HG03097 (cell line): ENCODE data around the gene SYNRG.
A peak's percentile ranks its signal among the peaks of the same experiment; 100 is the strongest.

Source experiments
- ATAC-seq: cut with Tn5 transposase; IDR thresholded peaks from one replicate; pipeline ENCODE4 v1.9.1; 2021; ENCODE audit not compliant: unreplicated experiment, low FRiP score

The SYNRG gene

DNA sequence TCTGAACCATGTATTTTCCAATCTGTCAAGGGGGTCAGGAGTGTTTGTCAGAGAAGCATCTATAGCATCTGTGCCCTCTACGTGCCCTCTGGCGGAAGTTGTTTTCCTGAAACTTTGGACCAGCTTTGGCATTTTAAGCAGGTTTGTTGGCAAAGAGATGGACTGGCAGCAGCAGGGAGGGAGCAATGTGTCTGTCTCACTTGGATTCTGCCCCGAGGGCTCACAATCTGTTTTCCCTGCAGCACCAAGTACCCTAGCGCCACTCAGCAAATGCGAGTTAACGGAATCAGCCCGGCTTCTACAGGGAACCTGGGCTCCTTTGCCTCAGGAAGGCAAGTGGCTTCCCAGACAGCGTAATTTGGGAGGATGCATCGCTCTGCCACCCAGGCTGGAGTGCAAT is 102.1 kb downstream of the SYNRG start:
- no peak for ATAC-seq

DNA sequence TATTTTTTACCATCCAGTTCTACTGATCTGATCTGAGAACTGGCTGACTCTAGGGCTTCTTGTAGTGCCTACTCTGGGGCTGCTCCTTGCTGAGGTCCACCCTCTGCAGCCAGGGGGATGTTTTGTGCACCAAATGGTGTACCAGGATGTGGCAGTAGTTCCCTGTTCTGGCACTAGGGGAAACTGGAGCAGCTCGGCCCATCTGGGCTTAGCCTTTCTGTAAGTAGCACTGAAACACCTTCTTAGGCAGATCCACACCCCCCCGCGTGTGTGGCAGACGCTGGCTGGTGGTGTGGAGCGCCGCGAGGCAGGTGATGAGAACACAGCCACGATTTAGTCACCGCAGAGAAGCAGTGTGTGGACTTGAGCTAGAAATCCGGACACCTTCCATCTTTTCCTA is 102.5 kb downstream of the SYNRG start:
- ATAC-seq = no peak

DNA sequence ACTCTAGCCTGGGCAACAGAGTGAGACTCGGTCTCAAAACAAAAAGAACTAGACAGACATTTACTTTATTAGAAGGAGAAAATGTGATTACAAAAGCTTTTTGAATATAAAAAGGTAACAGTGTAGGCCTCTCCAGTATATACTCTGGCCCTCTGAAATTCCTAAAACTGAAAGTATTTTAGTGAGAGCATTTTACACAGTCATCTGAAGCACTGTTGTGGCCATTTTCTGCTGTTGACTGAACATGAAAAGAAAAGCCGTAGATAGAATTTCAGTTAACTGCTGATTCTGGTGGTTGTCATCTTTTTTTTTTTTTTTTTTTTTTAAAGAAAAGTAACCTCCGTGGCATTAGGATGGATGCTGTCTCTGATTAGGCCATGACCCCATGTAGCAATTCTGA is 103.9 kb downstream of the SYNRG start:
- no peak for ATAC-seq

DNA sequence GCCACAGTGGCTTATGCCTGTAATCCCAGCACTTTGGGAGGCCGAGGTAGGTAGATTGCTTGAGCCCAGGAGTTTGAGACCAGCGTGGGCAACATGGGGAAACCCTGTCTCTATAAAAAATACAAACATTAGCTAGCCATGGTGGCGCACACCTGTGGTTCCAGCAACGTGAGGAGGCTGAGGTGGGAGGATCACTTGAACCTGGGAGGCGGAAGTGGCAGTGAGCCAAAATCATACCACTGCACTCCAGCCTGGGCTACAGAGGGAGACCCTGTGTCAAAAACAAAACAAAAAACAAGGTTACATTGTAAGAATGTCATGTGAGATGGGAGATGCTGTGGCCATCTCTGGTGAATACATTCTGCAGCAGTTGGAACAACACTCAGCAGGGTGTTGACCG is 106.1 kb downstream of the SYNRG start:
- no peak for ATAC-seq

DNA sequence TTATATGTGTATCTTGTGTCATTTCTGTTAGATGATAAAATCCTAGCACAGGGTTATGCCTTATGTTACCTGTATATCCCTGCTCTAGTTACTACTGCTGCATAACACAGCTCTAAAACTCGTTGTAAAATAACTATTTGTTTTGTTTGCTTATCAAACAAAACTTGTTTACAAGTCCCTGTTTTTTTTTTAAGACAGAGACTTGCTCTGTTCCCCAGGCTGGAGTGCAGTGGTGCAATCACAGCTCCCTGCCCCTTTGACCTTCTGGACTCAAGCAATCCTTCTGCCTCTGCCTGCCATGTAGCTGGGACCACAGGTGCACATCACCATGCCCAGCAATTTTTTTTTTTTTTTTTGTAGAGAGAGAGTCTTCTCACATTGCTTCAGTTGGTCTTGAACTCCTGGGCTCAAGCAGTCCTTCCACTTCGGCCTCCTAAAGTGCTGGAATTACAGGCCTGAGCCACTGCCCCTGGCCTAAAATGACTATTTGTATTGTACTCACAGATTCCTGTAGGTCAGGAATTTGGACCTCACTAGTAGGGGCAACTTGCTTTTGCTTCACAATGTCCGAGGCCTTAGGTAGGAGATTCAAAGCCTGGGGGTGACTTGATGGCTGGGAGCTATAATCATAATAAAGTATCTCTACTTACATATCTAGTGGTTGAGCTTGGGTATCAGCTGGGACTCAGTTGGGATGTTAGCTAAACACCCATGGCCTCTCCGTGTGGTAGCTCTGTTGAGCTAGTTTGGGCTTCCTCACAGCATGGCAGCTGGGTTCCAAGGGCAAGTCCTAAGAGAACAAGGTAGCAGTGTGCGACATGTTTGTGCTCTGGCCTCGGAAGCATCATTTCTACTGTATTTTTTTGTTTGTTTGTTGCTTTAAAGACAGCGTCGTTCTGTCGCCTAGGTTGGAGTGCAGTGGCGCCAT is 106.9 kb downstream of the SYNRG start:
- ATAC-seq = no peak

DNA sequence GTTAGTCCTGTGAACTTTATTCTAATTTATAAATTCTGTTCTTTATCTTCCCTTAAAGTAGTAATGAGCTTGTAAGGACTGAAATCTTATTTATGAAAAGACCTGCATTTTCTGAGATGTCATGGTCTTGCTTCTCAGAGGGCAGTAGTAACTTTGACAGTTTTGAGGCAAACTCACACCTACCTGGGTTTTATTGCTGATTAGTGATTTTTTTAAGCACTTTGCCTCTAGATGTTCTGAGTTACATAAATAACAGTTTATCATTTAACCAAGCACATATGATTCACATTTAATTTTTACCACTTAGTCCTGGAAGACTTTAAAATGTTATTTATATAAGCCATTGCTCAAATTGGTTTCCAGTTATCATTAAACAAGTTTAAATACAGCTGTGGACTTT is 108.8 kb downstream of the SYNRG start:
- ATAC-seq = no peak

DNA sequence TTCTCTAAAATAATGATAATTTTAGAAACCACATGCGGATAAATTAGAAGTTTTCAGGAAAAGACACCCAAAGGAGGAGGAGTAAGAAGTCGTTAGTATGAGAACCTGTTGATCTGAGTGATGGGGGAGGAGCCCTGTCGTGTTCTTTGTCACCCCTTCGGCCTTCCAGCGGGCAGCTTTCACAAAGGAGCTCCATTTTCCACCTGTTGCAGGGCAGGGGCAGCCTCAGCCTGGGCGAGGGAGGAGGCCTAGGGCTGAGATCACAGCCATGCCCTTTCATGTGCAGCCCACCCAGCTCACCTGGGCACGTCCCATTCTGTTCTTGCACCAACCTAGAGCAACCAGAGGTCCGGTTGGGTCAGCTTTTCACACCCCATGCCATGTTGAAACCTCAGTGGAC is 114.2 kb downstream of the SYNRG start:
- no peak for ATAC-seq

DNA sequence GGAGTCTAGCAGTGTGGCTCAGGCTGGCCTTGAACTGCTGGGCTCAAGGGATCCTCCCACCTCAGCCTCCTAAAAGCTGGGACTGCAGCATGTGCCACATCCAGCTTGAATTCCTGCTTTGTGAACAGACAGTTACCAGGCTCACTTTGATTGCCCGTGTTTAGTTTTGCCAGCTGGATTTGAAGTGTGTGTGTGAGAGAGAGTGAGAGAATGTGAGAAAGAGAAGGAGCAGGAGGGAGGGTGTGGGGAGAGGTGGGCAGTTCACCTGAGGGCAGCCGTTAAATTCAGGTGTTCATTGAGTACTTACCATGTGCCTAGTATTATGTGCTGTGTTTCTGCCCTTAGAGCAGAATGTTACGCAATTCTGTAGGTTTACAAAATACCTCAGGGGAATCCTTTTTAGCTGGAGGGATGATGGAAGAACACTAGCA is 114.8 kb downstream of the SYNRG start:
- ATAC-seq = no peak

DNA sequence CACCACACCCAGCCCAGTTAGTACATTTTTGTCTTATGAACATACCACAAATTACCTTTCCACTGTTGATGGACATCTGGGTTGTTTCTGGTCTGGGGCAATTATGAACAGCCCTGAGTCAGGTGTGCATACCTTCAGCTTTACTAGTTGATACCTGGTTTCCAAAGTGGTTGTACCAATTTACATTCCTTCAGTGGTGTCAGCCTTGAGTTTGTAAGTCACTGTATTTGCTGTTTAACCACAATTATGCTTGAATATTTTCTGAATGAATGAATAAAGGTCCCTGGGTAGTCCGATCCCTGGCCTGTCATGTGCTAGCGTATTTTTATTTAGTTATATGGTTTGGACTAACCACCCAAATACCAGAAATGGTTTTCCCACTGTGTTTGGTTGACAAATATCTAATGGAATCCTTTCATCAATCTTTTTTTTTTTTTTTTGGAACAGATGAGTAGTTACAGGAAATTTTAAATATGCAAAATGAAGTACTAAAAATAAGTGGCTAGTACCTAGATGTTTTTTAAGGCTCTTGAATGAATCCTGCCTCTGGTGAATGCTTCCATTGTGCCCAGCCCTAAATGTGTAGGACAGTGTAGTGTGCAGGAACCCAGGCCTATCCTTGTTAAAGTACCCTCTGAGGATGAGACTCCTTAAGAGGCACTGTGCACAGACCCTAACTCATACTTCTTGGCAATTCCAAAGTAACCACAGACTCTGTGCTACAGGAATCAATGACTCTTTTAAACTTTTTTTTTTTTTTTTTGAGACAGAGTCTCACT is 115.8 kb downstream of the SYNRG start:
- no peak for ATAC-seq

DNA sequence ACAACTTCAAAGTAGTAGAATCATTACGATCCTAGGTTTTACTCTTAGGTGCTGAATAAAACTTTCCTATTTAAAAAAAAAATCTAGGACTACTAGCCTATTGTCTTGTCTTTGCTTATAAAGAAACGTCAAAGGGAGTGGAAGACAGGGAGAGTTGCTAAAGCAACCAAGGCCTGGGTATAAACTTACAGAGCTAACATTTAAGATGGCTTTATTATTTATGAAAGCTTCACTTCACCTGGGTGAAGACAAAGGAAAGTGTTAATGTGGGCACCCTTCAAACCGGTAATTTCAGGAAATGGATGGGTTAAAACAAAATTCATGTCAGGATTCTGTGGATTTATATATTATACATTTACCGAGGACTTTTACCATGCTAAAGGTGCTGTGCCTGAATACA is 117.1 kb downstream of the SYNRG start:
- no peak for ATAC-seq

DNA sequence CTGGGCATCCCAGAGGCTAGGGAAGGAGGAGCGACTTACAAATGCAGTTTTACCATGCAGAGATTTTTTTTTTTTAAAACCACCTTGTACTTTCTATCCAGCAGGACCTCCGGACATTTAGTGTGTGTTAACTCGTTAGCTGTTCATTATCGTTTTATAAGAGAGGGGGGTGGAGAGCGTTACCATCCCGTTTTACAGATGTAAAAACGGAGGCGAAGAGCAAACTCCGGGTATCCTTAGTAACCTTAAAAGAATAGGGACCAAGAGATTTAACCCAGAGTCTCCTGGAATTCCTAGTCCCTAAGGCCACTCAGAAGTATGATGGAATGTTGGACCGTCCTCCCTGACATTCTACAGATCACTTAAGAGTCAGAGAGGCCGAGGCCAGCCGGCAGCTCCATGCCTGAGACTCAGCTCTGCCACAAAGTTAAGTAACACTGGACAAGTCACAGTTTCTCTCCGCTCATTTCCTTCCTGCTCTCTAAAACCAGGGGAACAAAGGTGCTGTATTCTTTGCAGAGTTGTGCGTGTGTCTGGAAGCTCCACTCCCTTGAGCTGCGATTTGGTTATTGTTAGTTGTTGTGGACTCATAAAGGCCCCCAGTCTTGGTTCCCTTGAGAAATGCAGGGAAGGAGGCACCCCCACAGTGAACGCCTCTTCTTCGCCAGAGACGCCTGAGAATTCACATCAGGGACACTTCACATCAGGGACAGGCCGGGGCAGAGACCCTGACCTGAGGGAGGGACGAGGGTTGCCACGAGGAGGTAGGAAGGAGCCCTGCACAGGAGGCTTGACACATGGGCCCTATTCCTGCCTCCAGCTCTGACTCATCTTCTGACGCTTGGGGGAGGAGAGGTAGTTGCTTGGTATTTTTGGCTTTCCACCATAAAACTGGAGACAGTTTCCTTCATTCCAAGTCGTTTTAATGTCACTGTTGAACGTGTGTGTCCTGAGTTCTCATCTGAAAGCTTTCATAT is 118.3 kb downstream of the SYNRG start:
- ATAC-seq = no peak

DNA sequence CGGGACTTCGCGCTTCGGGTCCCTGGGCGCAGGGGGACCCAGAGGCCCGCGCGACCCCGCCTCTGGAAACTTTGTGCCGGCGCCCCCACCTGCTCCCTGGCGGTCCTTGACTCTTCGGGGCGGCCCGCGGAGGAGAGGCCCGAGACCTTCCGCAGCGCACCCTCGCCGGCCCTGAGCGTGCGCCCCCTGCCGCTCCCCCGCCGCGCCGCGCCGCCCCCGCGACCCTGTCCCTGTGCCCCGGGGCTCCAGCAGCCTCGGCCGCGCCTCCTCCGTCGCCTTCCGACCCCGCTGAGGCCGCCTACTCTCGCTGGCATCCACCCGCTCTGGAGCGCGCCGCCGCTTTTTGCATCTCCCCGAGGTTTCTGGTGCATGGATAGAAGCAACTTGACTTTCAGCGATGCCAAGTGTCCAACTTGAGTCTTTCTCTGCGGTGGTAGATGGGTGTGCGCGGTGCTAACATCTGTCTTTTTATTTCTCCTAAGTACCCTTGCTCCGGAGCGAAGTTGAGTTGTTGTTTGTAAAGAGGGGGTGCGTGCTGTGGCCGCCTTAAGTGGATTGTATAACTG is 119.1 kb downstream of the SYNRG start:
- ATAC-seq = peak; percentile 40

DNA sequence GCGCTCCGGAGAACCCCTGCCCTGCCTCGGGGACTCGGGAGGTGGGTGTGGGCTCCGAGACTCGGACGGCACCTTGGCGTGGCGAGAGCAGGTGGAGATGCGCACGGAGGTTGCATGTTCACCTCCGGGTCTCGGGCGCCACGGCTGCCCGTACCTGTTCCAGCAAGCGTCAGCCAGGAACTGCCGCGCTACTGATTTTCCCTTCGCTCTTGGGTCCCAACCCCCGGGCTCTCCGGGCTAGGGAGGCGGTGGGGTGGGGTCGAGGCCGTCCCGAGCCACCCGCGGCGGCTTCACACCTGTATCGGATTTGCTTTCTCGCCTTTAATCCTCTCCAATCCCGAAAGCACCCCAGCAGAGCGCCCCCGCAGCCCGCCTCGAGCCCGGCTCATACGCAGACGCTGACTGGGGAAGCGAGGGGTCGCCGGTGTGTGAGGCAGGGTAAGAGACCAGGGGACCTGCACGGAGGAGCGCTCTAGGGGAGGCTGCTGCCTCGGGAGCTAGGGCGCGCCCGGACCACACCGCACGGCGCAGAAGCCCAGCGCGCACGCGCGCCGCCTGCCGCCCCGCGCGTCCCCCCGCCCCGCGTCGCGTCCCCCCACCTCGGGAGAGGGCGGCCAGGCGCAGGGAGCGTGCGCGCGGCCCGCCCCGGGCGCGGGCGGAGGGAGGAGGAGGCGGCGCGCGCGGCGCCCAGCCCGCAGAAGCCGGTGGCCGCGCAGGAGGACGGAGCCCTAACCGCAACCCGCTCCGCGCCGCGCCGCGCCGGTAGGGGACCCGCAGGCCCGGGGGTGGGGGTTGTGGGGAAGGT is 119.8 kb downstream of the SYNRG start, which contains the start of gene DUSP14:
Gene DUSP14 (plus strand): TSS at position 695 of the 805 bp plus-strand sequence. CDS start 22,382 bp downstream, outside the sequence.
- peak; percentile 59 for ATAC-seq

DNA sequence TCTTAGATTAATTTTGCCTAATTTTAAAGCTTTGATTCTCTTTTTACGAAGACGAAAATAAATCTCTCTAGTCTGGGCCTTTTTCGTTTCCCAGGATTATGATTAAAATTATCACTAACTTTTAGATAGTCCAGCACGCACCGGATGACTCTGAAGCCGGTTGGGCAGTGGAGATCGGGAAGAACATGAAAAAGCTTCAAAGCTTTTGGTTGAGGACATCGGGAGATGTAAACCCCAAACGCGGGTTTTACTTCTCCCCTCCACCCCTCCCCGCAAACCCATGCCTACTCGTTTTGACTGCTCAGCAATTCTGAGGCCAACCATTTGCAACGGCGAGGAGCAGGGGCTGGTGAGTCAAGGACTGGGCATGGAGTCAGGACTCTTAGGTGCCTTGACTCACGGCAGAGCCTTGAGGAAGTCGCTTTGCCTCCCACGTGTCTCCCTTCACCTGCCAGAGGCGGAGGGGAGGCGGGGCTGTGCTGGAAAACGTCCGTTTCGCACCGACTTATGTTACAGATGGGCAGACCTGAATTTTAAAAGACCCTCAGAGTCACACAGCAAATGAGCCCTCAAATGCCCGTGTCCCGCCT is 120.5 kb downstream of the SYNRG start:
- peak; percentile 15 for ATAC-seq

DNA sequence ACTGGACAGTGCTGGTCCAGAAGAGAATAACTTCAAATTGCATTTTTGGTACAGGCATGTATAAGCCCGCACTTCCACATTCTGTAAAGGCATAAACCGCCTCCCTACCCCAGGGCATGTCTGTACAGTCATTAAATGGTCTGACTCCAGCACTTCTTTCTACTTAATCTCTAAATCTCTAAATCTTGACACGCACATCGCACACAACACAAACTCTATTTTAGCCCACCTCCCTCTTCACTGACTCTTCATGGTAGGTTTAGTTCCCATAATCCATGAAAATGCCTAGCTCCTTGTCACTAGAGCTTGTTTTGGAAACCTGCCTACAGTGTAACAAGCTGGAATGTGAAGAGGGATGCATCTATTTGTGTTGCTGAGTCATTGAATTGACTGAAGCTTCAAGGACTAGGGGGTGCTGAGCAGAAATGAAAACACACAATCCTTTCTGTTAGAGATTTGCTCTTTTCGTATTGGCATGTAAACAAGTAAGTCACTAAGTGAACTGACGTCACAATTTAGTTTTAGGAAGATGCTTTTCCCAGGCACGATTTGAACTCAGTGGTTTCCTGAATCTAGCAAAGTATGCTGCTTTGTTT is 121.1 kb downstream of the SYNRG start:
- ATAC-seq = no peak

DNA sequence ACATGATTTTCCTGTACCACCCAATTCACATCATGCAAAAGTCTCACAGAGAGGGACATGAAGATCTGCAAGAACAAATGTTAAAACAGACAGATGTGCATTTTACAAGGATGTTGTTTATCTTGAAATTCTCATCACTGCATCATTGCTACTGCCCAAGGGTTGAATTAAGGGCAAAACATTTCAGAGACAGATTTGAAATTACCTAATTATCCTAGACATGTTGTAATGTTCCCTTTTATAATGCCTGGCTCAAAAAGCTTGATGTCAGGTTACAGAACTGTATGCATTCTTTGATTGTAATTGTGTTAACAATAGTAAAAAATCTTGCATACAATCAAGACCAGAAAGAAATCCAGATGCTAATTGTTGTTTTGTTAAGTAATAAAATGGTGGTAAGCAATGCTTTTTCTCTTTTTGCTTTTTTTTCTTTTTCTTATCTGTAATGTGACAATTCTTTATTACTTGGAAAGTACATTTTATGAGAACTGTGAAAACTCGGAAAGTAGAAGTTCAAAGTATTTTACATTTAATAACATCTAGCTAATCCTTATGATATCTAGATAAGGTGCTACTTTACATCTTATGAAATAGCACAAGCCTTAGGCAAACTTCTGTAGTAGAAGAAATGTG is 123.2 kb downstream of the SYNRG start:
- ATAC-seq = no peak

DNA sequence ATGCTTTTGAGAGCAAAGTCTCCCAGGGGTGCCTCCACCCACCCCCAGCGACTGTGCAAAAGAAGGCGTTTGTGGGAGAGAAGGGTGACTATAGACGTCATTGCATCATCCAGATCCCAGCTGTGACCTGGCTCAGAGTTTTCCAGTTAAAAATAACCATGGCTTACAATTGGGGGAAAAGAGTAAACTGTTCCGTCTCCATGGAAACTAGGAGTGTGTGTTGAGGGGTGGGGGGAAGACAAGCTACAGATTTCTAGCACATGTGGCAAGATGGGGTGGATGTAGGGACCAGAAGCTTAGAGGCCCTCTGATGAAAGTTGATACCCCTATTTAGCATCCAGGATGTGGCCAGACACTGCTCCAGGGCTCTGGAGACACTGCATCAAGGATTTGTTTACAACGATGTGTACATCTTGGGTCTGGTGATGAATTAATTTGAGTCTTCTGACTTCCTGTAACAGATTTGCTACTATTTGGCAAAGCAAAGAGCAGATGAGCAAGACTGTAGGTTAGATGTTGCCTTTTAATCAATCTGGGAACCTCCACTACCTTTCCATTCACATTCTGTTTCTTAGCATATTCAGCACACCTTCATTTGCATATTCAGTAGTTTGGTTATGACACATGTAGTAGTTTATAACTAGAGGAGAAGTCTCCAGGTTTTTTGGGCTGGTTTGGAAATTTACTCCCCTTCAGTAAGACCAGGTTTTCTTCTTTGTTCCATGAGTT is 125.7 kb downstream of the SYNRG start:
- no peak for ATAC-seq
